OCI-LY1 (cell line): Measurements from ENCODE around the gene MBOAT1.

ENCODE experiments used
- H2AFZ ChIP-seq: fragments of 200-600 bp; sonication (generic), shearing (Covaris generic); 2 replicates; pipeline ENCODE4 v1.6.0; 2014; ENCODE audit warnings: antibody characterized with exemption, mild to moderate bottlenecking, low read length
- H3F3A ChIP-seq: fragments of 200-600 bp; sonication (generic), shearing (Covaris generic); 2 replicates; pipeline ENCODE4 v1.6.0; 2014; ENCODE audit warnings: mild to moderate bottlenecking, antibody characterized with exemption, low read length, moderate library complexity; ENCODE audit not compliant: insufficient read depth
- H3K27ac ChIP-seq: fragments of 200-600 bp; sonication (generic); 2 replicates; pipeline ENCODE4 v1.5.1; 2014; ENCODE audit warnings: low read length, mixed run types, mild to moderate bottlenecking, low read depth; ENCODE audit not compliant: poor library complexity, severe bottlenecking
- H3K27me3 ChIP-seq: fragments of 200-600 bp; sonication (generic); 2 replicates; pipeline ENCODE4 v1.6.0; 2014; ENCODE audit warnings: antibody characterized with exemption, mild to moderate bottlenecking, low read length, moderate library complexity; ENCODE audit not compliant: insufficient read depth
- H3K36me3 ChIP-seq: fragments of 200-600 bp; sonication (generic); 2 replicates; pipeline ENCODE4 v1.6.1; 2014; ENCODE audit warnings: mild to moderate bottlenecking, antibody characterized with exemption, low read length, moderate library complexity, mixed read lengths; ENCODE audit not compliant: insufficient read depth
- H3K4me1 ChIP-seq: fragments of 200-600 bp; sonication (generic); 2 replicates; pipeline ENCODE4 v1.5.1; 2014; ENCODE audit warnings: mild to moderate bottlenecking, low read length, moderate library complexity; ENCODE audit not compliant: insufficient read depth, severe bottlenecking
- H3K4me2 ChIP-seq: fragments of 200-600 bp; sonication (generic), shearing (Covaris generic); 2 replicates; pipeline ENCODE4 v1.6.1; 2014; ENCODE audit warnings: low read length
- H3K4me3 ChIP-seq: fragments of 200-600 bp; sonication (generic); 2 replicates; pipeline ENCODE4 v1.5.1; 2014; ENCODE audit warnings: low read length, low read depth, mild to moderate bottlenecking, mixed read lengths; ENCODE audit not compliant: poor library complexity, severe bottlenecking
- H3K79me2 ChIP-seq: fragments of 200-600 bp; shearing (Covaris generic); 2 replicates; pipeline ENCODE4 v1.6.1; 2016; ENCODE audit warnings: mixed run types, low read length, mixed read lengths; ENCODE audit not compliant: insufficient read depth
- H3K9ac ChIP-seq: fragments of 200-600 bp; sonication (generic), shearing (Covaris generic); 2 replicates; pipeline ENCODE4 v1.6.1; 2014; ENCODE audit warnings: mild to moderate bottlenecking, low read length, mixed read lengths
- H3K9me2 ChIP-seq: fragments of 200-600 bp; sonication (generic), shearing (Covaris generic); 2 replicates; pipeline ENCODE4 v1.6.1; 2014; ENCODE audit warnings: low read depth, mild to moderate bottlenecking, low read length, mixed read lengths
- H3K9me3 ChIP-seq: fragments of 200-600 bp; shearing (Covaris generic); 2 replicates; pipeline ENCODE4 v1.6.1; 2014; ENCODE audit warnings: low read length, mixed read lengths
- H4K20me1 ChIP-seq: fragments of 200-600 bp; sonication (generic), shearing (Covaris generic); 2 replicates; pipeline ENCODE4 v1.6.0; 2016; ENCODE audit warnings: mild to moderate bottlenecking, low read length; ENCODE audit not compliant: insufficient read depth
- EZH2 ChIP-seq: fragments of 200-600 bp; sonication (generic), shearing (Covaris generic); IDR thresholded peaks from 2 replicates; pipeline ENCODE4 v1.8.0; 2017; ENCODE audit warnings: borderline replicate concordance, mixed run types, mild to moderate bottlenecking, antibody characterized with exemption, low read length, moderate library complexity, mixed read lengths
- TF ChIP-seq, protein P1 (sequence below): fragments of 200-600 bp; sonication (generic), shearing (Covaris generic); IDR thresholded peaks from 2 replicates; pipeline ENCODE4 v1.5.1; 2017; ENCODE audit warnings: mild to moderate bottlenecking, antibody characterized with exemption, low read length, moderate library complexity, mixed read lengths

MBOAT1 gene

DNA sequence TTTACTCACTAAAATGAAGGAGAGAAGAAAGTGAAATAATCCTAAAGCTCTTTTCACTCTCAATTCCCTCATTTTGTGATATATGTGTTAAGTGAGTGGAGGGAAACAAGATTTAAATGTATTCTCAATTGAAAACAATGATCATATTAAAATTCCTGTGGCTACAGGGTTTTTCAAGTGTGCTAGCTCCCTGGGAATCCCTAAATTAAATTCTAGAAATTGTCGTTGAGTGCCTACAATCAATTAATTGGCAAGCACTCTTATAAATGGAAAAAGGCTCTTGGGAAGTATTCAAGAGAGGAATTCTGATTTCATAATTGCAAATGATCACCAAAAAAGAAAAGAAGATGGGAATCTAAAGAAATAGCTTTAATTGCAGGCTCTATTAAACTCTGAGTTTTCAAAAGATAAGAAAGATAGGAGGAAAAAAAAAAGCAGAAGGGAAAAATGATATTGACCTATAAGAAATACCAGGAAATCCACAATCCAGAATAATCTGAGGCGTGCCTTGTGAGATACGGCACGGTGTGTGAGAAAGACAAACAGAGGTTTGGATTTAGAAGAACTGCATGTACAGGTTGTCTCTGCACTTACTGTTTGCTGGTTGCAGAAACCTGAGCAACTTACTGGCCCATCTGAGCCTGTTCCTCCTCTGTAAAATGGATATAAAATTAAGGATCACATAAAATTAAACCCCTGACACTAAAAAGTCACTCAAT is 18.3 kb upstream of the MBOAT1 start:
- Histone ChIP-seq H3K9ac (no peak overlapping the region), H2AFZ (no peak overlapping the region), H3K4me3 (no peak overlapping the region), H4K20me1 (no peaks in the 10 kb centered on the region), H3K79me2 (no peaks in the 10 kb centered on the region), H3K4me2 (no peak overlapping the region), H3K4me1 (no peaks in the 10 kb centered on the region), H3K36me3 (no peaks in the 10 kb centered on the region), H3K27ac (no peak overlapping the region), H3K27me3 (no peaks in the 10 kb centered on the region), H3K9me2 (no peaks in the 10 kb centered on the region), H3F3A (no peaks in the 10 kb centered on the region), H3K9me3 (no peaks in the 10 kb centered on the region)
- TF ChIP-seq, protein P1, sequence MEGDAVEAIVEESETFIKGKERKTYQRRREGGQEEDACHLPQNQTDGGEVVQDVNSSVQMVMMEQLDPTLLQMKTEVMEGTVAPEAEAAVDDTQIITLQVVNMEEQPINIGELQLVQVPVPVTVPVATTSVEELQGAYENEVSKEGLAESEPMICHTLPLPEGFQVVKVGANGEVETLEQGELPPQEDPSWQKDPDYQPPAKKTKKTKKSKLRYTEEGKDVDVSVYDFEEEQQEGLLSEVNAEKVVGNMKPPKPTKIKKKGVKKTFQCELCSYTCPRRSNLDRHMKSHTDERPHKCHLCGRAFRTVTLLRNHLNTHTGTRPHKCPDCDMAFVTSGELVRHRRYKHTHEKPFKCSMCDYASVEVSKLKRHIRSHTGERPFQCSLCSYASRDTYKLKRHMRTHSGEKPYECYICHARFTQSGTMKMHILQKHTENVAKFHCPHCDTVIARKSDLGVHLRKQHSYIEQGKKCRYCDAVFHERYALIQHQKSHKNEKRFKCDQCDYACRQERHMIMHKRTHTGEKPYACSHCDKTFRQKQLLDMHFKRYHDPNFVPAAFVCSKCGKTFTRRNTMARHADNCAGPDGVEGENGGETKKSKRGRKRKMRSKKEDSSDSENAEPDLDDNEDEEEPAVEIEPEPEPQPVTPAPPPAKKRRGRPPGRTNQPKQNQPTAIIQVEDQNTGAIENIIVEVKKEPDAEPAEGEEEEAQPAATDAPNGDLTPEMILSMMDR: no peak
- no peak for TF ChIP-seq EZH2

DNA sequence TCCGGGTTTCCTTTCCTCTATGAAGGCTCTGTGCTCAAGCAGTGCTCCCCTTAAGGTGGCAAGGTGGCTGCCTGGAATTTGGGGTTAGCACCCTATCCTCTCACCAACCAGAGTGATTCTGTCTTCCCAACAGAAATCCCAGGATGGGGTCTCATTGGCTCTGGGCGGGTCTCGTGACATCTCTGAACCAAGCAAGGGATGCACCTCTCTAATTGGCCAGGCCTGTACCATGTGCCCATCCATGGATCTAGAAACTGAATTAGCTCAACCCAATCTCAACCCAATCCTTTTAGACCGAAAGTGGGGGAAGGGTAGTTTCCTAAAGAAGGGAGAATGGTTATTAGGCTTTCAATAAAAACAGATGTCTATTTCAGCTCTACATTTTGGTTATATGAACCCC is 17.6 kb upstream of the MBOAT1 start:
- Histone ChIP-seq H3K36me3 (no peaks in the 10 kb centered on the region), H3K9me3 (no peaks in the 10 kb centered on the region), H3K4me3 (no peak overlapping the region), H2AFZ (no peak overlapping the region), H3K27ac (no peak overlapping the region), H3K9me2 (no peaks in the 10 kb centered on the region), H3K4me1 (no peaks in the 10 kb centered on the region), H3K9ac (no peak overlapping the region), H3K79me2 (no peaks in the 10 kb centered on the region), H3F3A (no peaks in the 10 kb centered on the region), H3K4me2 (no peak overlapping the region), H3K27me3 (no peaks in the 10 kb centered on the region), H4K20me1 (no peaks in the 10 kb centered on the region)
- no peak for TF ChIP-seq EZH2
- TF ChIP-seq, protein P1: no peak

- Histone ChIP-seq H3F3A (no peaks in the 10 kb centered on the region), H3K9me2 (no peaks in the 10 kb centered on the region), H3K4me3 (no peak overlapping the region), H3K4me1 (no peaks in the 10 kb centered on the region), H3K27ac (no peak overlapping the region), H3K9me3 (no peaks in the 10 kb centered on the region), H4K20me1 (no peaks in the 10 kb centered on the region), H2AFZ (no peak overlapping the region), H3K9ac (no peak overlapping the region), H3K36me3 (no peaks in the 10 kb centered on the region), H3K79me2 (no peaks in the 10 kb centered on the region), H3K4me2 (no peak overlapping the region), H3K27me3 (no peaks in the 10 kb centered on the region)
- TF ChIP-seq EZH2: no peak
- TF ChIP-seq, protein P1: no peak
These were observed 15.1 kb upstream of the MBOAT1 start for GRCh38 chr6:20227350-20227749.
